Measurements from ENCODE around the gene DCBLD2.
A peak's percentile ranks its signal among the peaks of the same experiment; 100 is the strongest.

Gene DCBLD2

GRCh38 chr3:98903099-98903498 is 1.6 kb upstream of the DCBLD2 start:
- Histone ChIP-seq H3K18ac (ENCODE audit: low read length) (no peak overlapping the region), H3K79me2 (ENCODE audit: control insufficient read depth, insufficient read depth, low read length, poor library complexity) (peaks cover 6% of the 10 kb centered on the region), H3K23ac (ENCODE audit: low read length) (no peak overlapping the region), H4K91ac (ENCODE audit: low read depth, low read length) (no peak overlapping the region), H3K36me3 (ENCODE audit: control insufficient read depth in 1 of 2, insufficient read depth in 2 of 2, low read length in 2 of 2) (no peaks in the 10 kb centered on the region), H2BK5ac (ENCODE audit: low read depth, low read length, poor library complexity) (no peak overlapping the region), H3K9me3 (ENCODE audit: insufficient read depth, low read depth, low read length) (no peaks in the 10 kb centered on the region), H2AK5ac (ENCODE audit: low read length) (no peak overlapping the region), H2BK12ac (ENCODE audit: low read length) (no peak overlapping the region), H3K4me2 (ENCODE audit: low read length) (no peak overlapping the region), H3K27me3 (ENCODE audit: insufficient read depth, low read length) (no peaks in the 10 kb centered on the region), H2AFZ (ENCODE audit: insufficient read depth, low read length, poor library complexity) (no peak overlapping the region), H3K4me3 (ENCODE audit: low read depth, low read length) (no peak overlapping the region), H3K4ac (ENCODE audit: low read depth, low read length) (no peak overlapping the region), H4K12ac (ENCODE audit: low read depth, low read length) (no peak overlapping the region), H3K14ac (ENCODE audit: low read length) (no peak overlapping the region), H3K27ac (ENCODE audit: low read depth, low read length) (no peak overlapping the region), H3K79me1 (ENCODE audit: low read length) (peaks cover 7% of the 10 kb centered on the region), H3K4me1 (ENCODE audit: control insufficient read depth in 1 of 2, insufficient read depth in 2 of 2, low read length in 2 of 2) (no peaks in the 10 kb centered on the region), H2BK120ac (ENCODE audit: insufficient read depth, low read length, poor library complexity) (no peak overlapping the region), H3K9ac (ENCODE audit: low read length) (no peak overlapping the region), H4K8ac (ENCODE audit: low read depth, low read length) (no peak overlapping the region)
- no peak for DNase-seq
- no CpG with 5 or more reads among the region's 3 CpGs for WGBS (ENCODE audit: extremely low coverage, insufficient coverage, insufficient read length)

GRCh38 chr3:98902351-98902740 is 851 bp upstream of the DCBLD2 start:
- no peak overlapping the region for H3K9ac ChIP-seq (ENCODE audit: low read length)
- no peaks in the 10 kb centered on the region for H3K4me1 ChIP-seq (ENCODE audit: control insufficient read depth in 1 of 2, insufficient read depth in 2 of 2, low read length in 2 of 2)
- no peak overlapping the region for H4K8ac ChIP-seq (ENCODE audit: low read depth, low read length)
- no peak overlapping the region for H2AFZ ChIP-seq (ENCODE audit: insufficient read depth, low read length, poor library complexity)
- no peak overlapping the region for H2BK12ac ChIP-seq (ENCODE audit: low read length)
- H3K36me3 ChIP-seq (ENCODE audit: control insufficient read depth in 1 of 2, insufficient read depth in 2 of 2, low read length in 2 of 2), result no peaks in the 10 kb centered on the region
- H3K23ac ChIP-seq (ENCODE audit: low read length), result no peak overlapping the region
- H2BK120ac ChIP-seq (ENCODE audit: insufficient read depth, low read length, poor library complexity), result no peak overlapping the region
- H3K4me2 ChIP-seq (ENCODE audit: low read length), result peak overlapping the region; percentile 60
- DNase-seq, result no peak
- H2BK5ac ChIP-seq (ENCODE audit: low read depth, low read length, poor library complexity), result no peak overlapping the region
- no peaks in the 10 kb centered on the region for H3K27me3 ChIP-seq (ENCODE audit: insufficient read depth, low read length)
- H3K9me3 ChIP-seq (ENCODE audit: insufficient read depth, low read depth, low read length), result no peaks in the 10 kb centered on the region
- H3K18ac ChIP-seq (ENCODE audit: low read length), result no peak overlapping the region
- H3K4ac ChIP-seq (ENCODE audit: low read depth, low read length), result no peak overlapping the region
- no peak overlapping the region for H3K14ac ChIP-seq (ENCODE audit: low read length)
- H4K91ac ChIP-seq (ENCODE audit: low read depth, low read length), result no peak overlapping the region
- no peak overlapping the region for H2AK5ac ChIP-seq (ENCODE audit: low read length)
- H3K4me3 ChIP-seq (ENCODE audit: low read depth, low read length), result no peak overlapping the region
- WGBS (ENCODE audit: extremely low coverage, insufficient coverage, insufficient read length), result no CpG with 5 or more reads among the region's 4 CpGs
- no peak overlapping the region for H4K12ac ChIP-seq (ENCODE audit: low read depth, low read length)
- peaks cover 6% of the 10 kb centered on the region for H3K79me2 ChIP-seq (ENCODE audit: control insufficient read depth, insufficient read depth, low read length, poor library complexity)
- no peak overlapping the region for H3K27ac ChIP-seq (ENCODE audit: low read depth, low read length)
- H3K79me1 ChIP-seq (ENCODE audit: low read length), result peaks cover 7% of the 10 kb centered on the region

GRCh38 chr3:98901119-98901391 is 440 bp downstream of the DCBLD2 start:
- peak in 1 of 2 donors; percentile 43 for DNase-seq
- Histone ChIP-seq H3K79me2 (ENCODE audit: control insufficient read depth, insufficient read depth, low read length, poor library complexity) (peaks cover 6% of the 10 kb centered on the region), H4K8ac (ENCODE audit: low read depth, low read length) (peak overlapping the region; percentile 82), H2BK5ac (ENCODE audit: low read depth, low read length, poor library complexity) (peak overlapping the region; percentile 74), H3K9ac (ENCODE audit: low read length) (peak overlapping the region; percentile 97), H2BK120ac (ENCODE audit: insufficient read depth, low read length, poor library complexity) (peak overlapping the region; percentile 79), H3K79me1 (ENCODE audit: low read length) (peaks cover 7% of the 10 kb centered on the region), H4K12ac (ENCODE audit: low read depth, low read length) (peak overlapping the region; percentile 70), H3K4ac (ENCODE audit: low read depth, low read length) (peak overlapping the region; percentile 34), H3K27me3 (ENCODE audit: insufficient read depth, low read length) (no peaks in the 10 kb centered on the region), H3K4me3 (ENCODE audit: low read depth, low read length) (peak overlapping the region; percentile 95), H4K91ac (ENCODE audit: low read depth, low read length) (peak overlapping the region; percentile 71), H3K36me3 (ENCODE audit: control insufficient read depth in 1 of 2, insufficient read depth in 2 of 2, low read length in 2 of 2) (no peaks in the 10 kb centered on the region), H3K27ac (ENCODE audit: low read depth, low read length) (peak overlapping the region; percentile 83), H2BK12ac (ENCODE audit: low read length) (no peak overlapping the region), H2AK5ac (ENCODE audit: low read length) (no peak overlapping the region), H3K14ac (ENCODE audit: low read length) (peak overlapping the region; percentile 92), H3K4me1 (ENCODE audit: control insufficient read depth in 1 of 2, insufficient read depth in 2 of 2, low read length in 2 of 2) (no peaks in the 10 kb centered on the region), H3K9me3 (ENCODE audit: insufficient read depth, low read depth, low read length) (no peaks in the 10 kb centered on the region), H2AFZ (ENCODE audit: insufficient read depth, low read length, poor library complexity) (peak overlapping the region; percentile 77), H3K4me2 (ENCODE audit: low read length) (peak overlapping the region; percentile 58), H3K23ac (ENCODE audit: low read length) (no peak overlapping the region), H3K18ac (ENCODE audit: low read length) (peak overlapping the region; percentile 89)
- no CpG with 5 or more reads among the region's 26 CpGs for WGBS (ENCODE audit: extremely low coverage, insufficient coverage, insufficient read length)

DNA sequence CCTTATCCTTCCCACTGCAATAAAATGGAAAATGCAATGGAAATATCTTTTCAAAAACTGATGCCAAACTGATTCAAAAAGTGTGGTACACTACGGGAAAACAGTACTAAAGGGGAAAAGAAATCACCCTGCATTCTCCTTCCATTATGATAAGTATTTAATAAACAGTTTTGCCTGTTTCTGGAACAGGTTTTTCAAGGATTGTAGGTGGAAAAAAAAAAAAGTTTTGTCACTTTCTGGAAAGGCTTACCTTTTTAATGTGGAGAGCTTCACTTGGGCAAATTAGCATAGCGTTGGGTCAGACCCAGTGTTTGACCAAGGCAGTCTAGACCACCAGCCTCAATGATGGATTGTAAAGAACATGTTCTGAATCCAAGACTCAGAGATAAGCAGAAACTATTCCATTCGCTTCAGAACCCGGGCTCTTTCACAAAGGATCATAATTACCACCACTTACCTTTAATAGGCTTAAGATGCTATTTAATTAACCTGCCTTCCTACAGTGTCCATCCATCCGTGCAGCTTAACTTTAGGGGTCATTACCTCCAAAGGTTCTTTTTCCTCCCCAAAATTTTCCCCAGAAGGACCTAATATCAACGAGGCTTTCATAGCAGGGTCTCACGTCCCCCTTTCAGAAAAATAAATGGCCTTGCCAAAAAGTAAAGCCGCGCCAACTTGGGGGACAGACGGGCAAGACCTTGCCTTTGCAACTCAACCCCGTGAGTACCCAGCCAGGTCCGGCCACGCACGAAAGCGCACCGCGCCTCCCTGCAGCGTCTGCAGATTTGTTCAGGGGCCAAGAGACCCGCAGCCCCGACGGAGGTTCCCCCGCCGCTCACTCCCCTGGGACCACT is 1.0 kb downstream of the DCBLD2 start:
- peak in 1 of 2 donors; percentile 5 for DNase-seq
- Histone ChIP-seq H3K4me2 (ENCODE audit: low read length) (peak overlapping the region; percentile 58), H3K27ac (ENCODE audit: low read depth, low read length) (no peak overlapping the region), H2AFZ (ENCODE audit: insufficient read depth, low read length, poor library complexity) (peak overlapping the region; percentile 77), H3K18ac (ENCODE audit: low read length) (peak overlapping the region; percentile 89), H4K91ac (ENCODE audit: low read depth, low read length) (no peak overlapping the region), H2BK120ac (ENCODE audit: insufficient read depth, low read length, poor library complexity) (peak overlapping the region; percentile 79), H3K9ac (ENCODE audit: low read length) (peak overlapping the region; percentile 97), H2BK5ac (ENCODE audit: low read depth, low read length, poor library complexity) (peak overlapping the region; percentile 74), H2AK5ac (ENCODE audit: low read length) (no peak overlapping the region), H3K79me1 (ENCODE audit: low read length) (peaks cover 7% of the 10 kb centered on the region), H3K27me3 (ENCODE audit: insufficient read depth, low read length) (no peaks in the 10 kb centered on the region), H3K4me3 (ENCODE audit: low read depth, low read length) (peak overlapping the region; percentile 95), H4K8ac (ENCODE audit: low read depth, low read length) (no peak overlapping the region), H3K23ac (ENCODE audit: low read length) (no peak overlapping the region), H2BK12ac (ENCODE audit: low read length) (no peak overlapping the region), H3K9me3 (ENCODE audit: insufficient read depth, low read depth, low read length) (no peaks in the 10 kb centered on the region), H3K4ac (ENCODE audit: low read depth, low read length) (no peak overlapping the region), H4K12ac (ENCODE audit: low read depth, low read length) (no peak overlapping the region), H3K4me1 (ENCODE audit: control insufficient read depth in 1 of 2, insufficient read depth in 2 of 2, low read length in 2 of 2) (no peaks in the 10 kb centered on the region), H3K14ac (ENCODE audit: low read length) (peak overlapping the region; percentile 7), H3K79me2 (ENCODE audit: control insufficient read depth, insufficient read depth, low read length, poor library complexity) (peaks cover 6% of the 10 kb centered on the region), H3K36me3 (ENCODE audit: control insufficient read depth in 1 of 2, insufficient read depth in 2 of 2, low read length in 2 of 2) (no peaks in the 10 kb centered on the region)
- WGBS (ENCODE audit: extremely low coverage, insufficient coverage, insufficient read length), result no CpG with 5 or more reads among the region's 23 CpGs

All from trophoblast cell (in vitro differentiated cells and primary cell).